HEK293 (cell line): ENCODE measurements around the gene GPR157.

Source experiments
- CTCF ChIA-PET: fragments of 350-600 bp; formaldehyde crosslinking; extraction: SDS; loops from one replicate; lab custom pipeline; 2021; ENCODE audit warnings: antibody characterized with exemption; lab: Yijun Ruan, JAX
- POLR2A ChIA-PET: fragments of 300-600 bp; formaldehyde crosslinking; extraction: SDS; loops from one replicate; lab custom pipeline; 2020; ENCODE audit warnings: antibody characterized with exemption, inconsistent platforms; lab: Yijun Ruan, JAX
- H3K27ac ChIP-seq: fragments of 200-500 bp; sonication (Bioruptor generic); 2 replicates; pipeline ENCODE4 v1.5.1; 2014; ENCODE audit warnings: low read depth, low read length, control low read depth, inconsistent platforms; ENCODE audit errors: extremely low read depth
- H3K36me3 ChIP-seq, 2 experiments: fragments of 200-500 bp in 1 of 2; sonication (Bioruptor generic) in 1 of 2; 1 replicate in 1 of 2; 2 replicates in 1 of 2; pipeline ENCODE4 v1.5.1; 2014 to 2017; ENCODE audit warnings: inconsistent platforms in 2 of 2, low read length in 2 of 2; ENCODE audit not compliant: control insufficient read depth in 2 of 2, insufficient read depth in 1 of 2
- H3K4me1 ChIP-seq: fragments of 200-500 bp; sonication (Bioruptor generic); 2 replicates; pipeline ENCODE4 v1.5.1; 2014; ENCODE audit warnings: mild to moderate bottlenecking, low read length, inconsistent platforms; ENCODE audit not compliant: control insufficient read depth, insufficient read depth
- H3K4me3 ChIP-seq: 2 replicates; pipeline ENCODE4 v1.5.1; 2011; ENCODE audit warnings: low read depth, mild to moderate bottlenecking, control low read depth, low read length, moderate library complexity
- H3K9me3 ChIP-seq: fragments of 200-500 bp; sonication (Bioruptor generic); 2 replicates; pipeline ENCODE4 v1.5.1; 2014; ENCODE audit warnings: low read depth, low read length, inconsistent platforms; ENCODE audit not compliant: control insufficient read depth, insufficient read depth
- CTCF ChIP-seq: fragments of 450-650 bp; formaldehyde crosslinking; IDR thresholded peaks from 2 replicates; pipeline ENCODE4 v1.5.1; 2016; ENCODE audit warnings: missing biosample characterization, missing genetic modification characterization
- MZF1 ChIP-seq: fragments of 450-650 bp; formaldehyde crosslinking; IDR thresholded peaks from 2 replicates; pipeline ENCODE4 v1.5.1; 2017; ENCODE audit warnings: missing biosample characterization, missing genetic modification characterization, borderline replicate concordance
- PATZ1 ChIP-seq: fragments of 450-650 bp; formaldehyde crosslinking; IDR thresholded peaks from 2 replicates; pipeline ENCODE4 v1.5.1; 2016; ENCODE audit warnings: missing biosample characterization, missing genetic modification characterization
- SCRT1 ChIP-seq: fragments of 450-650 bp; formaldehyde crosslinking; IDR thresholded peaks from 2 replicates; pipeline ENCODE4 v1.5.1; 2016; ENCODE audit warnings: missing biosample characterization, missing genetic modification characterization, borderline replicate concordance
- SP7 ChIP-seq: fragments of 450-650 bp; formaldehyde crosslinking; IDR thresholded peaks from 2 replicates; pipeline ENCODE4 v1.5.1; 2016; ENCODE audit warnings: missing biosample characterization, missing genetic modification characterization
- ZIC2 ChIP-seq: fragments of 450-650 bp; formaldehyde crosslinking; IDR thresholded peaks from 2 replicates; pipeline ENCODE4 v1.5.1; 2016; ENCODE audit warnings: missing biosample characterization, missing genetic modification characterization
- ZNF18 ChIP-seq: fragments of 450-650 bp; formaldehyde crosslinking; IDR thresholded peaks from 2 replicates; pipeline ENCODE4 v1.5.1; 2016; ENCODE audit warnings: missing biosample characterization, missing genetic modification characterization
- ZNF23 ChIP-seq: fragments of 450-650 bp; formaldehyde crosslinking; IDR thresholded peaks from 2 replicates; pipeline ENCODE4 v1.5.1; 2016; ENCODE audit warnings: missing biosample characterization, missing genetic modification characterization, borderline replicate concordance
- ZNF292 ChIP-seq: fragments of 450-650 bp; formaldehyde crosslinking; IDR thresholded peaks from 2 replicates; pipeline ENCODE4 v1.5.1; 2016; ENCODE audit warnings: low read depth, missing biosample characterization, missing genetic modification characterization, borderline replicate concordance
- ZNF341 ChIP-seq: fragments of 450-650 bp; formaldehyde crosslinking; IDR thresholded peaks from 2 replicates; pipeline ENCODE4; 2016; ENCODE audit warnings: low read depth, missing biosample characterization, missing genetic modification characterization
- ZNF362 ChIP-seq: fragments of 450-650 bp; formaldehyde crosslinking; IDR thresholded peaks from 2 replicates; pipeline ENCODE4 v1.5.1; 2016; ENCODE audit warnings: missing biosample characterization, missing genetic modification characterization
- ZNF473 ChIP-seq: fragments of 450-650 bp; formaldehyde crosslinking; IDR thresholded peaks from 2 replicates; pipeline ENCODE4 v1.5.1; 2017; ENCODE audit warnings: missing biosample characterization, missing genetic modification characterization
- ZNF600 ChIP-seq: fragments of 450-650 bp; formaldehyde crosslinking; IDR thresholded peaks from 2 replicates; pipeline ENCODE4 v1.5.1; 2016; ENCODE audit warnings: missing biosample characterization, missing genetic modification characterization
- ZNF654 ChIP-seq: fragments of 450-650 bp; formaldehyde crosslinking; IDR thresholded peaks from 2 replicates; pipeline ENCODE4 v1.5.1; 2016; ENCODE audit warnings: low read depth, missing biosample characterization, missing genetic modification characterization
- ZNF776 ChIP-seq: fragments of 450-650 bp; formaldehyde crosslinking; IDR thresholded peaks from 2 replicates; pipeline ENCODE4 v1.5.0; 2017; ENCODE audit warnings: missing biosample characterization, missing genetic modification characterization, borderline replicate concordance

GPR157 gene

GRCh38 chr1:9106286-9106685 is 22.6 kb downstream of the GPR157 start:
- Histone ChIP-seq H3K27ac (no peak overlapping the region), H3K4me3 (no peak overlapping the region), H3K9me3 (no peaks in the 10 kb centered on the region), H3K36me3 (peaks cover 0 to 51% of the 10 kb centered on the region in 2 experiments; a peak in 2 of 3 replicates), H3K4me1 (no peaks in the 10 kb centered on the region)
- ChIA-PET CTCF (interaction anchor here (0.6 to 1.2 kb wide), 3 partner anchors 14 to 188 kb away, joined by 3 to 7 read pairs (median 3); no protein-coding TSS in a partner anchor), POLR2A (interaction anchor here (0.7 kb wide), 1 partner anchor 101 kb away, joined by 3 read pairs; no protein-coding TSS in a partner anchor)
- TF ChIP-seq ZNF341 (tag by site-specific recombination) (no peak), ZNF473 (tag by site-specific recombination) (no peak), SCRT1 (tag by site-specific recombination) (no peak), ZNF18 (tag by site-specific recombination) (no peak), CTCF (tag by site-specific recombination) (no peak)

- peaks cover 0 to 48% of the 10 kb centered on the region in 2 experiments; a peak in 2 of 3 replicates for H3K36me3 ChIP-seq
- POLR2A ChIA-PET: no interaction called here
- TF ChIP-seq SP7 (tag by site-specific recombination) (no peak), MZF1 (tag by site-specific recombination) (no peak)
- TF ChIP-seq, all 188 proteins: peak for 0
- Histone ChIP-seq H3K9me3 (no peaks in the 10 kb centered on the region), H3K27ac (no peak overlapping the region), H3K4me3 (no peak overlapping the region), H3K4me1 (no peaks in the 10 kb centered on the region)
- CTCF ChIA-PET: no interaction called here
Measured at GRCh38 chr1:9105336-9105867, 23.5 kb downstream of the GPR157 start.

GRCh38 chr1:9101510-9102146 is 27.3 kb downstream of the GPR157 start:
- H3K36me3 ChIP-seq: peaks cover 0 to 31% of the 10 kb centered on the region in 2 experiments; a peak in 2 of 3 replicates
- ChIA-PET POLR2A (no interaction called here), CTCF (interaction anchor here (0.6 to 3.5 kb wide), 21 partner anchors 9 to 243 kb away, joined by 3 to 33 read pairs (median 4); partner anchors contain the start of gene H6PD)

More at GRCh38 chr1:9101510-9102146, 27.3 kb downstream of the GPR157 start:
- Histone ChIP-seq H3K27ac (no peak overlapping the region), H3K9me3 (no peaks in the 10 kb centered on the region), H3K4me1 (no peaks in the 10 kb centered on the region), H3K4me3 (no peak overlapping the region)
- TF ChIP-seq ZNF600: no peak
- no peak for TF ChIP-seq PATZ1 (tag by site-specific recombination)
- TF ChIP-seq CTCF (tag by site-specific recombination): peak; percentile 46; the same call in 1 of the 2 replicates
- peak; percentile 72 for TF ChIP-seq ZNF654 (tag by site-specific recombination)
- TF ChIP-seq ZIC2 (tag by site-specific recombination): no peak
- no peak for TF ChIP-seq ZNF776 (tag by site-specific recombination)
- TF ChIP-seq ZNF292: no peak
- TF ChIP-seq ZNF362 (tag by site-specific recombination): no peak
- no peak for TF ChIP-seq ZNF23
